NK-92 treated with Interleukin-12 subunit alpha and Interleukin-12 subunit beta, amount 100 ng/mL, for 24 hours (cell line): Measurements from ENCODE around the gene IGFL1.
A peak's percentile ranks its signal among the peaks of the same experiment; 100 is the strongest.
"Not testable (repeated sequence)": the region's sequence is repeated elsewhere in the genome, so short reads cannot be mapped to it uniquely, and the experiment has no call there.

Experiments
- DNase-seq: peaks from one replicate; lab custom pipeline; 2025; lab: John Stamatoyannopoulos, UW

Gene IGFL1

GRCh38 chr19:46229442-46229841 is at the start of gene IGFL1:
Gene IGFL1 (plus strand): TSS chr19:46229742. CDS start chr19:46229775, 33 bp downstream.
- no peak for DNase-seq

DNA sequence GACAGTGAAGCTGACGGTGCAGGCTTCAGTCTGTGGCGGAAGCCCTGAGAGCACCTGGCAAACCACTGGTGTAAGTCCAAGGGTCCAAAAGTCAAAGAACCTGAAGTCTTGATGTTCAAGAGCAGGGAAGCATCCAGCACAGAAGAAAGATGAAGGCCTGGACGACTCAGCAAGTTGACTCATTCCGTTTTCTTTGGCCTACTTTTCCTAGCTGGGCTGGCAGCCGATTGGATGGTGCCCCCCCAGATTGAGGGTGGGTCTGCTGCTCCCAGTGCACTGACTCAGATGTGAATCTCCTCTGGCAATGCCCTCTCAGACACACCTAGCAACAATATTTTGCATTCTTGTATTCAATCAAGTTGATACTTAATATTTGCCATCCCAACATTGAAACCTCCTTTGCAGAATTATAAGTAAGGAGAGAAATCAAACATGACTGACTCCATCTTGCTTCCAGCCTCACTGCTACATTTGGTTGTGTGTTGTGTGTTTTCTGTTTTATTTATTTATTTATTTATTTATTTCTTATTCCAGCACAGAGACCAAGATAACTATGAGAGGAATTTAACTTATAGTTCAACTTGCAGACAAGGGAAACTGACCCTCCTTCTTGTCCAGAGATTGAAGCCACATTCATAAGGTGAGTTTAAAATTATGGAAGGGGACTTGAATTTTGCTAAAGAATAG is 48.7 kb upstream of the IGFL1 start:
- DNase-seq: no peak

GRCh38 chr19:46181388-46181779 is 48.2 kb upstream of the IGFL1 start:
- DNase-seq: peak; percentile 23

DNA sequence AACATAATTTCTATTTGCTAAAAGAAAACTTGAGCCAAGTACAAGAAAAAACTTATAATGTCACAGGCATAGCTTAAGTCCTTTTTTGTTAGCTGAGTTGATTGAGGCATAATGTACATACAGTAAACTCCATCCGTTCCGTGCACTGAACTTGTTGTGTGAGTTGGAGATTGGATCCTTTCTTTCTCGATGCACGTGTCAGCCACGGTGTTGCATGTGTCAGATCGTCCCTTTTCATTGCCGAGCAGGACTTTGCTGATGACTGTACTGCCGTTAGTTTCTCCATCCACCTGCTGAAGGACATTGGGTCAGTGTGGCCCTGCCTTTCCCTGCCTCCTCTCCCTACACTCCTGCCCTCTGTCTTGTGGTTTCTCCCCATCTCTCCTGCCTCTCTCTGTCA is 47.1 kb upstream of the IGFL1 start:
- DNase-seq: no peak

DNA sequence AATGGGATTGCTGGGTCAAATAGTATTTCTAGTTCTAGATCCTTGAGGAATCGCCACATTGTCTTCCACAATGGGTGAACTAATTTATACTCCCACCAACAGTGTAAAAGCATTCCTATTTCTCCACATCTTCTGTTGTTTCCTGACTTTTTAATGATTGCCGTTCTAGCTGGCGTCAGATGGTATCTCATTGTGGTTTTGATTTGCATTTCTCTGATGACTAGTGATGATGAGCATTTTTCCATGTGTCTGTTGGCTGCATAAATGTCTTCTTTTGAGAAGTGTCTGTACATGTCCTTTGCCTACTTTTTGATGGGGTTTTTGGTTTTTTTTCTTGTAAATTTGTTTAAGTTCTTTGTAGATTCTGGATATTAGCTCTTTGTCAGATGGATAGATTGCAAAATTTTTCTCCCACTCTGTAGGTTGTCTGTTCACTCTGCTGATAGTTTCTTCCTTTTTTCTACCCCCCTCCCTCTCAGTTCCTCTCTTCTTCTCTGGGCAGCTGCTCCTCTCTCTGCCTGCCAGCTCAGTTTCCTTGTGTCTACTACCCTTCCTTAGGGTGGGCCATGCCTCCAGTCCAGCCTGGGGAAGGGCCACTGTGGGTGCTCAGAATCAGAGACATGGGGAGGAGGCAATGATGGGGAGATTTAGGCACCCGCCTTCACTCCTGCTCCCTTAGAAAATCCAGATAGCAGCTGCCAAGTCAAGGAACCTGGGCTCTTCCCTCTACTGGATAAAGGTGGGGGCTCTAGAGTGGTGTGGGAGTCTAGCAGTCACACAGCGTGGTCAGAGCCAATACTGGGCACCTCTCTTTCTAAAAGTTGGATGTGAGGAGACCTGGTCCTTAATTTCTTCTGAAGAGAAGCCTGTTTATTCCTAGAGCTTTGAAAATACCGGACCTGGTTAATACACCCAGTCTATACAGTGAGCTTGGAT is 44.5 kb upstream of the IGFL1 start:
- not testable (repeated sequence) for DNase-seq

DNA sequence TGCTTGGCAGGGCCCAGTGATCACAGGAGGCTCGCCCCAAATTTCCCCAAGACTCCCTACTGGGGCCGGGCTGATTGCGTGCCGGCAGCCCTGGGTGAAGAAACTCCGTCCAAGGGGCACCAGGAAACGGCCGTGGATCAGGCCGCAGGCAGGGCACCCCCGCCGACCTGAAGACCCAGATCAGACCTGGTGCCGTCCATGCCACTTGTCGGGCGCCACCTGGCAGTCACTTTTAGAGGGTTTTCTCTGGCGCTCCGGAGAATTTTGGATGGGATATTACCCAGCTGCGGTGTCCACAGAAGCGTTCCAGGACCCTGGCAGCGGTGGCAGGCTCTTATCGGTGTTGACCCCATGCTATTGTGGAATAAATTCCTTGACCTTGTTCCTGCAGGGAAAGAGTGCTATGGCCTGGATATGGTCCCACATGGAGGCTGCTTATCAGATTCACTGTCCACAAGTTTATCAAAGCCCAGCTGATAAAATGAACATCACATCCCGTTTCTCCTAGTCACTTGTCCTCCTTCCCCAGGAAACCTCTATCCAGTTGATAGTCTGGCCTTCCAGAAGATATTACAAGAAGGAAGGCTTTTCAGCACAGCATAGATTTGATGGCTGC is 43.3 kb upstream of the IGFL1 start:
- DNase-seq: no peak

- DNase-seq: no peak
Measured at GRCh38 chr19:46186717-46187101, 42.8 kb upstream of the IGFL1 start.

- no peak for DNase-seq
Measured at GRCh38 chr19:46189971-46190888, 39.3 kb upstream of the IGFL1 start.

GRCh38 chr19:46191356-46191755 is 38.2 kb upstream of the IGFL1 start:
- no peak for DNase-seq

- DNase-seq: peak; percentile 44
Measured at GRCh38 chr19:46191972-46192371, 37.6 kb upstream of the IGFL1 start.

DNA sequence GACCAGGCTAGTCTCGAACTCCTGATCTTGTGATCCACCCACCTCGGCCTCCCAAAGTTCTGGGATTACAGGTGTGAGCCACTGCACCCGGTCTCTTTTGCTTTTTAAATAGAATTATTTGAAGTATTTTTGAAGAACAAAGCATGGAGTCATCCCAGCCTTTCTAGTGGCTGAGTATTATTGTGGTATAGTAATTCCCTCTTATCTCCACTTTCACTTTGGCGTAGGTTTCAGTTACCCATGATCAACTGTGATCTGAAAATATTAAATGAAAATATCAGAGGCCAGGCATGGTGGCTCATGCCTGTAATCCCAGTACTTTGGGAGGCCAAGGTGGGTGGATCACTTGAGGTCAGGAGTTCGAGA is 36.9 kb upstream of the IGFL1 start:
- not testable (repeated sequence) for DNase-seq

- peak; percentile 82 for DNase-seq
Measured at GRCh38 chr19:46192992-46193650, 36.4 kb upstream of the IGFL1 start.

GRCh38 chr19:46193678-46194077 is 35.9 kb upstream of the IGFL1 start:
- DNase-seq: peak; percentile 11

- DNase-seq: no peak
Measured at GRCh38 chr19:46195104-46195503, 34.4 kb upstream of the IGFL1 start.

GRCh38 chr19:46195919-46196318 is 33.6 kb upstream of the IGFL1 start:
- DNase-seq: not testable (repeated sequence)

GRCh38 chr19:46196410-46197124 is 33.0 kb upstream of the IGFL1 start:
- DNase-seq: no peak

GRCh38 chr19:46197314-46198070 is 32.0 kb upstream of the IGFL1 start:
- DNase-seq: no peak

- no peak for DNase-seq
Measured at GRCh38 chr19:46198756-46199155, 30.8 kb upstream of the IGFL1 start.

DNA sequence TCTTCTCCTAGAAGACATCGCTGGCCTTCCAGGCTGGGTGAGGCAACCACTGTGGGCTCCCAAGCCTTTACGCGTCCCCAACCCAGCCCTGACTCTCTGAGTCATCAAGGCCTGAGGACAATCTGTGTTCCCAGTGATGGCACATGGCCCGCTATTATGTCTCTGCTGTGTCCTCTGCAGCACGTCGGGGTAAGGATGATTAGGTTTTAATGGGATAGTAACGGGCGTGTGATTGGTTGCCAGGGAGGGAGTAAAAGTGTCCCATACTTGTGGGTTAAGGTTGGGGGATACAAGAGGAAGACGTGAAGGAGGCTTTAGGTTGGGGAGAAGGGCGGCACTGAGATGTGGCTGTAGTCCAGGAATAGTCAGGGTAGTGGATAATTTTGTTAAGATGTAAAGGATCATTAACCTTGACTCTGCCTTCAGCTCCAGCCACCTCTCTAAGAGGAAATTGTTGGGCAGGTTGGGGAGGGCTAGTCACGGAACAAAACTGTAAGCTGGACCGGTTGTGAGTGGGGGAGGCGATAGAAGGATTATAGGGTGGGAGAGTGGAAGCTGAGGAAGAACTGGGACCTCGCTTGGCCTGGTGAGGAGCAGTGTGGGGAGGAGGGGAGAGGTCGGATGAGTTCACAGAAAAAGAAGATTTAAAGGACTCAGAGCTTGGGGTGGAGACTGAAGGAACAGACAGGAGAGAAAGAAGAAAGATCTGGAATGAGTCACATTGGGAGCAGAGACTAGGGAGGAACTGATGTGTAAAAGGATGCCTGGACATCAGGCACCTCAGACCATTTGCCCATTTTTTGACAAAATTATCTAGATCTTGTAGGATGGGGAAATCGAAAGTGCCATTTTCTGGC is 27.9 kb upstream of the IGFL1 start:
- DNase-seq: no peak
